Retinal pigment epithelial cell (primary cell): ENCODE results near the gene NFAT5.
A peak's percentile ranks its signal among the peaks of the same experiment; 100 is the strongest.

Source experiments
- DNase-seq: peaks from one replicate; pipeline ENCODE4 v3.0.0-alpha.2; 2010; ENCODE audit warnings: low read depth
- H3K4me3 ChIP-seq: 2 replicates; pipeline ENCODE4 v1.5.1; 2011; ENCODE audit warnings: mild to moderate bottlenecking, low read length, control low read depth, moderate library complexity
- CTCF ChIP-seq: conservative IDR thresholded peaks from 2 replicates; pipeline ENCODE4 v1.5.1; 2011; ENCODE audit warnings: low read depth, low read length, control low read depth, inconsistent platforms

The NFAT5 gene

DNA sequence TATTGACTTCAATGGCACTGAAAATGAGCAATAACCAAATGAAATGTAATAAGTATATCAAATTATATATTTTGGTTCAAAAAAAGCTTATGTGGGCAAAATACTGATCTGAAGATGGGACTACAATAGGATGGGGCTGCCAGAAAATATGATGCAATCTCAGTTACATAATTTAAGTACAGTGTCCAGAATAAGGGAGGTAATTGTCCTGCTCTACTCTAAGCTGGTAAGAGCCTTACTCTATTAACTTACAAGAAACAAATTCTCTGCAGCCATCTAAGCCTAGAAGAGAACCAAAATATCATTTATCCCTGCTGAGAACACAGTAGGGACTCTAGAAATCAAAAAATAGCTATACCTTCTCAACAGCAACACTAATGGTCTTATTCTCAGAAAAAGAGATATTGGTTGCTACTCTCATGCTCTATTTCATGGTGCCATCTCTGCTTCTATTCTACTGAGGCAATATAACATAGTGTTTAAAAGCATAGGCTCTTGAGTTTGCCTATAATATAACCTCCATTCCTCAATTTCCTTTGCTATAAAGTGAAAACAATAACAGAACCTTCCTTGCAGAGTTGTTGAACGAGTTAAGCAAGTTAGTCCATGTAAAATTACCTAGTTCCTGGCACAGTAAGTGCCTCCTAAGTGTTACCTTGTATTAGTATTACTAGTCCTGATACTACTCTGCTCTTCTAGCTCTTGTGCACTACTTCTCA lies 140.6 kb downstream of the NFAT5 start:
- no peak for TF ChIP-seq CTCF
- H3K4me3 ChIP-seq, result no peak overlapping the region
- DNase-seq, result no peak

- no peak for DNase-seq
- TF ChIP-seq CTCF, result no peak
- H3K4me3 ChIP-seq, result no peak overlapping the region
Measured at GRCh38 chr16:69706975-69707340, 141.2 kb downstream of the NFAT5 start.

- no peak for DNase-seq
- TF ChIP-seq CTCF, result no peak
- no peak overlapping the region for H3K4me3 ChIP-seq
Measured at GRCh38 chr16:69707920-69708683, 142.3 kb downstream of the NFAT5 start.

DNA sequence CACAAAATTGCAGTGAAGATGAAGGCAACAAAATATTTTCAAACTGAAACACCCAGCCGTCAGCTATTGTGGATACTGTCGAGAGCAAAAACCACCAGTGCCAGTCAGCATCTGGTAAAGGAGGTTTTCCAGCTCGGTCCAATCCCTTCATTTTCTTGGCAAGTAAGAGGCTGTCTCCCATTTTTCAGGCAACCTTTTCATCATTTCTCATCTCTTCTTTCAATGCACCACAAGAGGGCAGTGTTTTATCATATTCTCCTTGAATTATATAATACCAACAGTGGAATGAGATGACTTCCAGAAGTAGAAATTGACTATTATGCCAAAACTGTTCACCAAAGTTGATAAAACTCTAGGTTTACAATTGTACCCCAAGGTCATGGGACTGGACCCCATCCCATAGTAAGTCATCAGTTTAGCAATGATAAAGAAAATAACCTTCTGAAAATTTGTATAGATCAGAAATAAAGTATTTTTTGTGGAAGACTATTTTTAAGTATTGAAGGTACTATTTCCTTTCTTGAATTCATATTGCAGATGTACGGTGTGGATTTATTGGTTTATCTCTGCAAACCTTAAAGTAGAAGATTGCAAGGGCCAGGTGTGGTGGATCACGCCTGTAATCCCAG lies 143.8 kb downstream of the NFAT5 start:
- H3K4me3 ChIP-seq, result no peak overlapping the region

DNA sequence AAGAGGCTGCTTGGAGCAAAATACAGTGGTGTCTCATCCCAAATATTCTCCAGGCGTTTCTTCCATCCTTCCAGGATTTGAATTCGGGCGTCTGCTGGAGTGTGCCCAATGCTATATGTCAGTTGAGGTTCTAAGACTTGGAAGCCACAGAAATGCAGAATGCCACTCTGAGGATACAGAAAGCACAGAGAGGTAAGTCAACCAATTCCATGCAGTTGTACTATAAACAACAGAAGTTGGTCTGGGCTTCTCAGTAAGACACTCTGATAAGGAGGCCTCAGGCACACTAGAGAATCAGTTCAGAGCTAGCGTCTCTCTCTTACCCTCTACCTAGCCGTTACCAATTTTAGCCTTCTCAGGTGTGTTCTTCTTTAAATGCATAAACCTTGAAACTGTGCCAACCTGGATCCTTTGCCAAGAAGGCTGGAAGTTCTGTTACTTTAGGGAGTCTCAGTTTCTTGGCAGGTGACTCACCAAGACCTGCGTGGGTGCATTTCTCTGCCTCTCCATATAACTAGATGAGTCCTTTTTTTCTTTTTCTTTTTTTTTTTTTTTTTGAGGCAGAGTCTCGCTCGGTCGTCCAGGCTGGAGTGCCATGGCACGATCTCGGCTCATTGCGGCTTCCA lies 145.5 kb downstream of the NFAT5 start:
- TF ChIP-seq CTCF, result no peak
- DNase-seq, result peak; percentile 16

More for the DNA sequence above, 143.8 kb downstream of the NFAT5 start:
- TF ChIP-seq CTCF, result peak; percentile 54
- DNase-seq, result peak; percentile 32

DNA sequence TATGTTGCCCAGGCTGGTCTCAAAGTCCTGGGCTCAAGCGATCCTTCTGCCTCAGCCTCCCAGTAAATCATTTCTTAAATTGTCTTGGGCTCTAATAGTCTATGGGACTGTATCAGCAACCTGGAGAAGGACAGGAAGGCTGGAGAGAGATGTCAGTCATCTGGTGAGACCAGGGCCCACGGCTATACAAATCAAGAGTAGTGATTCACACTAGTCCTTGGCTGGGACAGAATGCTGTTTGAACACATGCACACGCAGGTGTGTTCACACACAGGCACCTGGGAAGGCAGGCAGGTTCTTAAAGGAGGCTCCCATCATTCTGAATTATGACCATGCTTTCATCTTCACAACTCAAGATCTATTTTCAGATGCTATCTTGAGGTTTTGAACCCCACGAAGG lies 146.5 kb downstream of the NFAT5 start:
- DNase-seq, result no peak
- no peak for TF ChIP-seq CTCF
- H3K4me3 ChIP-seq, result no peak overlapping the region

More for the DNA sequence above, 145.5 kb downstream of the NFAT5 start:
- no peak overlapping the region for H3K4me3 ChIP-seq
